GM08714 (cell line): ENCODE results near the gene FITM1.
A peak's percentile ranks its signal among the peaks of the same experiment; 100 is the strongest.

Experiments used
- H3K4me3 ChIP-seq: fragments of 200-500 bp; sonication (Bioruptor generic); 2 replicates; pipeline ENCODE4 v1.5.1; 2014; ENCODE audit warnings: mild to moderate bottlenecking, low read length, inconsistent platforms
- ZNF274 ChIP-seq: IDR thresholded peaks from 2 replicates; pipeline ENCODE4 v1.6.1; 2012; ENCODE audit warnings: mild to moderate bottlenecking, low read depth, low read length

The FITM1 gene

DNA sequence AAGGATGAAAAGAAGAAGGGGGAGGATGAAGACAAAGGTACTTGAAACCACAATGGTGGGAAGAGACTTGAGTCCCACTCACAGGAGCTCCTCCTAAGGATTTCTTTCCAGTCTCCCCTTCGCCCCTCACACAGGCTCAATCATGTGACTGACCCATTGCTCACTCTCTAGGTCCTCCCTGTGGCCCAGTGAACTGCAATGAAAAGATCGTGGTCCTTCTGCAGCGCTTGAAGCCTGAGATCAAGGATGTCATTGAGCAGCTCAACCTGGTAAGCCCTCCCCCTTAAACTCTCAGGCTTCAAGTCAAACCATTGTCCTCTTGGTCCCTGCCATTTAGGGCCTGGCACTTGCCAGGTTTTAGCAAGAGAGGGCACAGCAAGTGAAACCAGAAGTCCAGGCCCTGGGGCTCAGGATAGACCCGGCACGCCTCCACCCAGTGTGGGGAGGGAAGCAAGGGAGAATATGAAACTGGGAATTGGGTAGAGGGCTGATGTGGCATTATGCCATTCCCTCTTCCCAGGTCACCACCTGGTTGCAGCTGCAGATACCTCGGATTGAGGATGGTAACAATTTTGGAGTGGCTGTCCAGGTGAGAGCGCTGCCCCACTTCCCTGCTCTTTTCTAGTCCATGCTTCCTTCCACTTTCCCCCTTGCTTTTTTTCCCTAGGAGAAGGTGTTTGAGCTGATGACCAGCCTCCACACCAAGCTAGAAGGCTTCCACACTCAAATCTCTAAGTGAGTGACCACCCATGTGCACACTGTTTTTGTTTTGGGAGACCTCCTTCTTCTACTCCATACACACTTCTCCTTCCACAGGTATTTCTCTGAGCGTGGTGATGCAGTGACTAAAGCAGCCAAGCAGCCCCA is 7.3 kb downstream of the FITM1 start:
- no peak for TF ChIP-seq ZNF274
- H3K4me3 ChIP-seq = peak overlapping the region; percentile 69; the same call in 1 of the 2 replicates

DNA sequence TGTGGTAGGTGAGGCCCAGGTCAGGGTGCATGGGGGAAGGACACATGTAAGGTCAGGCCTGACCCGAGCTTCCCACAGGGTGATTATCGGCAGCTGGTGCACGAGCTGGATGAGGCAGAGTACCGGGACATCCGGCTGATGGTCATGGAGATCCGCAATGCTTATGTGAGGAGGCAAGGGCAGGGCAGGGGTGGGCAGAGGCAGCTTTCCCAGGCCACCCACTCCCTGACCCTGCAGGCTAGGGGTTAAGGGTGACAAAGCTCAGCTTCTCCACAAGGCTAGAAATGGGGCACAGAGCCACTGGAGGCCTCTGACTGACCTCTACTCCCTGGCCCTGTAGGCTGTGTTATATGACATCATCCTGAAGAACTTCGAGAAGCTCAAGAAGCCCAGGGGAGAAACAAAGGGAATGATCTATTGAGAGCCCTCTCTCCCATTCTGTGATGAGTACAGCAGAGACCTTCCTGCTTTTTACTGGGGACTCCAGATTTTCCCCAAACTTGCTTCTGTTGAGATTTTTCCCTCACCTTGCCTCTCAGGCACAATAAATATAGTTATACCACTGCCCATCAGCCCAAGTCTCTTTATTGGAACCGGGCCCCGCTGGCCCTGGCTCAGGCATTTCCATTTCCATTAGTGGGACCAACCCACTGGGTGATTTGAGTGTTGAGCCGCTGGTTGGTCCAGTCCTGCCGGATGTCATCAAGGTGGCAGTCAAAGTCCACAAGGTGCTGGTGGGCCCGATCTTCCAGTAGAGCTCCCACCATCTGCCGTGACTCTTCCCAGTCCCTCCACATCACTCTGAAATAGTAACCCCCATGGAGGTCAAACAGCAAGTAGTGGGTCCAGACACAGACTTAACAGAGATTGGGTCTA is 8.2 kb downstream of the FITM1 start:
- TF ChIP-seq ZNF274 = no peak

DNA sequence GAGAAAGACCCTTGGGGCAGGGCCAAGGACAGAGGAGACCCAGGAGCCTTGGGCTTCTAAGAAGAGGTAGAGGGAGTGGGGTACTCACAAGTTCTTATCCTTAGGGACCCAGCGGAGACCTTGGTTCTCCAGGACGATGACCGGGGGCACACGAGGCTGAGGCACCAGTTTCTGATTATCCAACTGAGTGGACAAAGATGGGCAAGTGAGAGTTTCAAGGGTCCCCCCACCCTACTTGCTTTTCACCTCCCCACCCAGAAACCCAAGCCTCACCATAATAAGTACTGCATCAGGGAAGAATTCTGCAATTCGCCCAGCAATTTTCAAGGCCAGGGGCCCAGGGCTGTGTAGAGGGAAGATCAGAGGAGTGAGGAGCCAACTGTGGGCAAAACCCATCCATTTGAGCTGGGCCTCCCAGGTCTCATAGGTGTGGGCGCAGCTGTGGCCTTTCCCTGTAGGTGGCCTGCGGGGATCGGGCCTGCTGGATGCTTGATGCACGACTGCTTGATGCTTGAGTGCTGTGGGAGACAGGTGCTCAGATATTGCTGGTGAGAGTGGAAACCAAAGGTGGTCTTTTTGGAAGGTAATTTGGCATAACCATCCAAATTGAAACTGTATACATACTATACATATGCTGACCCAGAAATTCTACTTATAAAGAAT is 8.9 kb downstream of the FITM1 start:
- TF ChIP-seq ZNF274 = no peak
- peak overlapping the region; percentile 15; the same call in 1 of the 2 replicates for H3K4me3 ChIP-seq

More for the DNA sequence above, 8.2 kb downstream of the FITM1 start:
- no peak overlapping the region for H3K4me3 ChIP-seq

DNA sequence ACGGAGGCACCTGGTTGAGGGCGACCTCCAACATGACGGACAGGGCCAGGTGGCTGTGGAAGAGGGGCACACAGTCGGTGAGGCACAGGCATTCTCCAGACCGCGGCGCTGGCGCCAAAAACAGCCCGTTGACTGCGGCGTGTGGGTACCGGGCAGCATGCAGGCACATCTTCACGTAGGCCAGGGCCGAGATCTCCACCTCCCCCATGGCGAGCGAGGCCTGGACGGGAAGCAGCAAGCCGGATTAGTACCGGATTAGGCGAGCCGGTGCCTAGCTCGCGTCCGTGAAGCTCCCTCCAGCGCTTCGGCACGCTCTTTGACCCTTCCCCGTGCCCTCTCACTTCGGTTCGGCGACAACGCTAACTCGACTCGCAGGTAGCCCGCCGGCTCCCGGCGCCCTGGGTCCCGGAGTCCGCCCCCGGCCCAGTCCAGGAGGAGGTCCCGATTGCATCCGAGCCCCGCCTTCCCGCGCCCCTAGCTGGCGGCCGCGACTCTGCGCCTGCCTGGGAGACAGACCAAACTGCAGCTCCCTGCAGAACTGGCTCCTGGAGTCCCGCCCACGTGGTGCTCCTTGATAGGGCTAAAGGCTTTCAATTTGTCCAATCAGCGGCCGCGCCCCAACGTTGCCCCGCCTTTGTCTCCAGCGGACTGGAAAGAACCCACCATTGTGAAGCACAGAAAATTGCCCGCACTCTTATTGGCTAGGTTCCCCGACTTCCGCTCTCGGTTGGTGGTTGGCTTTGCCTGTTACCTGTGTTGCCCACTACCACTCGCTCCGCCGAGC is 10.8 kb downstream of the FITM1 start, which contains the start of gene EMC9:
EMC9 (minus strand) TSS at position 495 of the 784 bp plus-strand sequence; CDS start at position 208, 287 bp downstream.
- peak within 1 kb of the TSS; percentile 93 for H3K4me3 ChIP-seq
- no peak for TF ChIP-seq ZNF274

- no peak overlapping the region for H3K4me3 ChIP-seq
- TF ChIP-seq ZNF274 = no peak
Measured at GRCh38 chr14:24143511-24143910, 13.1 kb downstream of the FITM1 start.

DNA sequence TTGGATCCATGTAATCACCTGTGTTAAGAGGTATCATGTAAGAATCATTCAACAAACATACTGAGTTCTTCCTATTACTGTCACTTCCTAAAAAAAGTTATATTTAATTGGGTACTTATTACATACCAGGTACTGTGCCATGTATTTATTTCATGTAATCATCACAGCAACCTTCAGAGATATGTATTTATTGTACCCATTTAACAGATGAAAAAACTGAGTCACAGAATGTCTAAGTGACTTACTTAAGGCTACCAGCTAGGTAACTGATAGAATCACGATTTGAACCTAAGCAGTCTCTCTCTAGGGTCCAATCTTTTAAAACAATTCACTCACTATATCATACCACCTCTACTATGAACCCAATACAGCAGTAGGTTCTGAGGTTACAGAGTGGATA is 14.0 kb downstream of the FITM1 start:
- H3K4me3 ChIP-seq = no peak overlapping the region; the same call in 1 of the 2 replicates
- no peak for TF ChIP-seq ZNF274

GRCh38 chr14:24145219-24145618 is 14.8 kb downstream of the FITM1 start:
- peak overlapping the region; percentile 96 for H3K4me3 ChIP-seq
- TF ChIP-seq ZNF274 = no peak

DNA sequence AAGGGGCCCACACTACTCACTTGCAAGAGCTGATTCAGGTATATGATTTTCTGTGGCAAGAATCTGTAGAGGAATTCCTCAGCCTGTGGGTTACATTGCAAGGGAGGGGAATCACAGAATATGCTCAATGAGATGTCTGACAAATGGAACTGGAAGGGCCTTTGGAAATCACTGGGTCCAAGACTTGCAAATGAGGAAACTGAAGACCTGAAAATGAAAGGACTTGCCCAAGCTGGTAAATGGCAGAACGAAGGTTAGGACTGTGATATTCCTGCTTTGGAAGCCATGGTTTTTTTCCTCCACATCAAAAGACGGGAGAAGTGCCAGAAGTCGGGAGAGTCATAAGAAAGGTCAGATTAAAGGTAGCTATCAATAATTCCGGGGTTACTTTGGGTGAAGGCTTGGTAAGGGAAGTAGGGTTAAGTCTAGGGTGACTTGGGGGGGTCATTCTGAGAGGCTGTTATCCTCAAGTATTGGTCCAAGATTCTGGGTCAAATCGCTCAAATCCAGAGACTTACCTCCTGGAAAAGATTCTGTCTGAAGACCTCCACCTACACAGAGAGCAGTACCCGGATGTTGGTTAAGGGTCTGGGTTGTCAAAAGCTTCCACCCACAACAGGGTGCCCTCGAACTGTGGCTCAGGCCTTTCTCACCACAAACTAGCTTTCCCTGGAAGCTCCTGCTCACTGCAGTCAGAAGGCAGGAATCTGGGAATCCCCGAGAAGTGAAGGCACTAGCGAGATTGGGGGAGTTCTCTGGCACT is 15.4 kb downstream of the FITM1 start:
- H3K4me3 ChIP-seq = peak overlapping the region; percentile 96
- no peak for TF ChIP-seq ZNF274

DNA sequence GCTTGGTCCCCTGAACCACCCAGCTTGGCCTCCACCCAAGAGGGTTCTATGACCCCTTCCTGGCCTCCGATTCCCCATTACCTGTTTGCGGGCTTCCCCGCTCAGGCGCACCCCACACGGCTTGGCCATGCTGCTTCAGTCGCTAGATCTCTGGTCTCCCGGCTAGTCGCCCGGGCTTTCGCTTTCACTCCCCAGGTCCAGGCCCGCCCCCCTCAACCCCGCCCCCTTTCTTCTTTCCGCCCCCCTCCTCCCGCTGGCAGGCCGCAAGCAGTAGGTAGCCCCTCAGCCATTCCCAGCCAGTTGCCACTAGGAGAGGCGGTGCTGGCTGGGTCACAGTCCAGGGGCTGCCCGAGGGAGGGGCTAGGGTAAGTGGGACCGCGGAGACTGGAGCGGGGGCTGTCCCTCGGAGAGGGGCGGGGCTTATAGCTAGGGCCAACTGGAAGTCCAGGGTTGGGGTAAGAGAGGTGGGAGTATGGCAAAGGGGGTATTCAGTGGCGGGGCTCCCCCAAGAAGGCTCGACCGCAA is 16.1 kb downstream of the FITM1 start, which contains the start of gene PSME2:
PSME2 (minus strand) TSS at position 158 of the 525 bp plus-strand sequence; CDS start at position 129, 29 bp downstream.
- no peak for TF ChIP-seq ZNF274
- H3K4me3 ChIP-seq = peak within 1 kb of the TSS; percentile 96

- H3K4me3 ChIP-seq = peak within 1 kb of the TSS; percentile 96
- no peak for TF ChIP-seq ZNF274
Measured at GRCh38 chr14:24146978-24147760, 16.7 kb downstream of the FITM1 start, which contains the start of gene RNF31. Gene RNF31, plus strand, starts transcription at chr14:24147498. Its CDS starts 201 bp downstream, at chr14:24147699.

DNA sequence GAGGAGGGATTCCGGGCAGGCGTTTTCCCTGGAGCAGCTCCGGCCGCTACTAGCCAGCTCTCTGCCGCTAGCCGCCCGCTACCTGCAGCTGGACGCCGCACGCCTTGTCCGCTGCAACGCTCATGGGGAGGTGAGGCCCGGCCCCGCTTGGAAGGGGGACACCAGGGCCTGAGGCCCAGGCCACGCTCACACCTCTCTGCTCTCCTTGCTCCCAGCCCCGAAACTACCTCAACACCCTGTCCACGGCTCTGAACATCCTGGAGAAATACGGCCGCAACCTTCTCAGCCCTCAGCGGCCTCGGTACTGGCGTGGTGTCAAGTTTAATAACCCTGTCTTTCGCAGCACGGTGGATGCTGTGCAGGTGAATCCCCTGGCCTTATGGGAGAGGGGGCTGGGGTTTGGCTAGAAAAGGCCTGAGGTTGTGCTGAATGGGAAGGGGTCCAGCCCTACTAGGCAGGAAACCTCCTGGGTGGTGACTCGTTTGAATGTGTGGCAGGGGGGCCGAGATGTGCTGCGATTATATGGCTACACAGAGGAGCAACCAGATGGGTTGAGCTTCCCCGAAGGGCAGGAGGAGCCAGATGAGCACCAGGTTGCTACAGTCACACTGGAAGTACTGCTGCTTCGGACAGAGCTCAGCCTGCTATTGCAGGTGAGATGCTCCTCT is 17.4 kb downstream of the FITM1 start:
- TF ChIP-seq ZNF274 = no peak
- H3K4me3 ChIP-seq = peak overlapping the region; percentile 92
